ENCODE data around the gene ASAP2. TPM values are rescaled to one million over a fixed set of nuclear protein-coding genes. Genes with fewer than 3 reads are reported as not detected.
"Not testable (repeated sequence)": the region's sequence is repeated elsewhere in the genome, so short reads cannot be mapped to it uniquely, and the experiment has no call there.

ASAP2 gene
- total RNA-seq, 2 experiments from 2014 or later = 0.16 TPM; not detected in 1

GRCh38 chr2:9213477-9214051 lies 7.0 kb downstream of the ASAP2 start:
- H3K4me3 Mint-ChIP-seq = no peak overlapping the region
- no peak overlapping the region for H3K27ac ChIP-seq (ENCODE audit: low read depth in 1 of 2, low read length in 2 of 2)
- no peak for ATAC-seq (ENCODE audit: poor library complexity)
- H3K36me3 Mint-ChIP-seq (ENCODE audit: low read depth) = no peaks in the 10 kb centered on the region
- intact Hi-C loops (cut with DNase I, micrococcal nuclease) = no loop called here
- no peaks in the 10 kb centered on the region for H3K4me1 Mint-ChIP-seq (ENCODE audit: low read depth)
- CTCF ChIA-PET = no interaction called here
- peaks cover 43% of the 10 kb centered on the region for H3K27me3 Mint-ChIP-seq
- TF ChIP-seq CTCF (IDR thresholded peaks at IDR 0.05) = no peak
- POLR2A ChIA-PET = no interaction called here
- H3K27me3 ChIP-seq (ENCODE audit: control insufficient read depth in 1 of 2, insufficient read depth in 2 of 2, low read length in 2 of 2) = peaks cover 11 to 30% of the 10 kb centered on the region in 2 experiments
- H3K4me3 ChIP-seq (ENCODE audit: low read length) = no peak overlapping the region
- no peak overlapping the region for H3K27ac Mint-ChIP-seq
- no peaks in the 10 kb centered on the region for H3K9me3 ChIP-seq (ENCODE audit: control insufficient read depth in 1 of 2, insufficient read depth in 1 of 2, low read length in 2 of 2)
- no peak for DNase-seq
- H3K36me3 ChIP-seq (ENCODE audit: insufficient read depth, low read length) = no peaks in the 10 kb centered on the region
- H3K4me1 ChIP-seq (ENCODE audit: insufficient read depth, low read length) = no peaks in the 10 kb centered on the region
- H3K9me3 Mint-ChIP-seq = no peaks in the 10 kb centered on the region

GRCh38 chr2:9214873-9215272 lies 8.3 kb downstream of the ASAP2 start:
- Mint-ChIP-seq H3K4me3 (no peak overlapping the region), H3K4me1 (ENCODE audit: low read depth) (no peaks in the 10 kb centered on the region), H3K27me3 (peaks cover 37% of the 10 kb centered on the region), H3K36me3 (ENCODE audit: low read depth) (no peaks in the 10 kb centered on the region), H3K9me3 (no peaks in the 10 kb centered on the region), H3K27ac (no peak overlapping the region)
- ATAC-seq (ENCODE audit: poor library complexity) = no peak
- Histone ChIP-seq H3K27me3 (ENCODE audit: control insufficient read depth in 1 of 2, insufficient read depth in 2 of 2, low read length in 2 of 2) (peaks cover 11 to 19% of the 10 kb centered on the region in 2 experiments), H3K9me3 (ENCODE audit: control insufficient read depth in 1 of 2, insufficient read depth in 1 of 2, low read length in 2 of 2) (no peaks in the 10 kb centered on the region), H3K36me3 (ENCODE audit: insufficient read depth, low read length) (no peaks in the 10 kb centered on the region), H3K27ac (ENCODE audit: low read depth in 1 of 2, low read length in 2 of 2) (no peak overlapping the region), H3K4me1 (ENCODE audit: insufficient read depth, low read length) (no peaks in the 10 kb centered on the region), H3K4me3 (ENCODE audit: low read length) (no peak overlapping the region)
- intact Hi-C loops (cut with DNase I, micrococcal nuclease) = no loop called here
- no peak for DNase-seq
- CTCF ChIA-PET = no interaction called here
- POLR2A ChIA-PET = no interaction called here
- TF ChIP-seq CTCF (IDR thresholded peaks at IDR 0.05) = no peak

- intact Hi-C loops (cut with DNase I, micrococcal nuclease) = no loop called here
These were observed 9.1 kb downstream of the ASAP2 start for GRCh38 chr2:9215680-9216079.

GRCh38 chr2:9216143-9216542 lies 9.5 kb downstream of the ASAP2 start:
- POLR2A ChIA-PET = not testable (repeated sequence)

More at GRCh38 chr2:9215680-9216079, 9.1 kb downstream of the ASAP2 start:
- ATAC-seq (ENCODE audit: poor library complexity) (no peak), DNase-seq (peak in 1 of 14 experiments; percentile 24)
- Mint-ChIP-seq H3K27ac (no peak overlapping the region), H3K4me3 (no peak overlapping the region), H3K9me3 (no peaks in the 10 kb centered on the region), H3K27me3 (peaks cover 31% of the 10 kb centered on the region), H3K36me3 (ENCODE audit: low read depth) (no peaks in the 10 kb centered on the region), H3K4me1 (ENCODE audit: low read depth) (no peaks in the 10 kb centered on the region)
- Histone ChIP-seq H3K36me3 (ENCODE audit: insufficient read depth, low read length) (no peaks in the 10 kb centered on the region), H3K27me3 (ENCODE audit: control insufficient read depth in 1 of 2, insufficient read depth in 2 of 2, low read length in 2 of 2) (peaks cover 11 to 14% of the 10 kb centered on the region in 2 experiments), H3K4me1 (ENCODE audit: insufficient read depth, low read length) (no peaks in the 10 kb centered on the region), H3K4me3 (ENCODE audit: low read length) (no peak overlapping the region), H3K9me3 (ENCODE audit: control insufficient read depth in 1 of 2, insufficient read depth in 1 of 2, low read length in 2 of 2) (no peaks in the 10 kb centered on the region), H3K27ac (ENCODE audit: low read depth in 1 of 2, low read length in 2 of 2) (no peak overlapping the region)
- no peak for TF ChIP-seq CTCF (IDR thresholded peaks at IDR 0.05)
- POLR2A ChIA-PET = no interaction called here
- CTCF ChIA-PET = no interaction called here

More at GRCh38 chr2:9216143-9216542, 9.5 kb downstream of the ASAP2 start:
- DNase-seq; intact Hi-C loops (cut with DNase I, micrococcal nuclease); CTCF ChIA-PET; H3K4me3 ChIP-seq (ENCODE audit: low read length); H3K4me1 ChIP-seq (ENCODE audit: insufficient read depth, low read length); H3K4me1 Mint-ChIP-seq (ENCODE audit: low read depth); H3K27ac Mint-ChIP-seq; H3K4me3 Mint-ChIP-seq; H3K36me3 ChIP-seq (ENCODE audit: insufficient read depth, low read length); H3K36me3 Mint-ChIP-seq (ENCODE audit: low read depth); H3K9me3 Mint-ChIP-seq; H3K9me3 ChIP-seq (ENCODE audit: control insufficient read depth in 1 of 2, insufficient read depth in 1 of 2, low read length in 2 of 2); H3K27ac ChIP-seq (ENCODE audit: low read depth in 1 of 2, low read length in 2 of 2); ATAC-seq (ENCODE audit: poor library complexity): not testable (repeated sequence)
- H3K27me3 ChIP-seq (ENCODE audit: control insufficient read depth in 1 of 2, insufficient read depth in 2 of 2, low read length in 2 of 2) = peaks cover 11 to 14% of the 10 kb centered on the region in 2 experiments
- peaks cover 31% of the 10 kb centered on the region for H3K27me3 Mint-ChIP-seq
